DOHH2 (cell line): ENCODE measurements around the gene MLKL.

Source experiments
- EZH2phosphoT487 ChIP-seq: fragments of 200-600 bp; sonication (generic); IDR thresholded peaks from 2 replicates; pipeline ENCODE4 v1.6.1; 2017; ENCODE audit warnings: borderline replicate concordance, mild to moderate bottlenecking, antibody characterized with exemption, low read length, moderate library complexity, mixed read lengths
- TF ChIP-seq, protein P1 (sequence below): fragments of 200-600 bp; sonication (generic); IDR thresholded peaks from one replicate; pipeline ENCODE4 v1.5.1; 2014; ENCODE audit warnings: antibody characterized with exemption, mild to moderate bottlenecking, low read depth, low read length; ENCODE audit not compliant: poor library complexity, severe bottlenecking

DNA sequence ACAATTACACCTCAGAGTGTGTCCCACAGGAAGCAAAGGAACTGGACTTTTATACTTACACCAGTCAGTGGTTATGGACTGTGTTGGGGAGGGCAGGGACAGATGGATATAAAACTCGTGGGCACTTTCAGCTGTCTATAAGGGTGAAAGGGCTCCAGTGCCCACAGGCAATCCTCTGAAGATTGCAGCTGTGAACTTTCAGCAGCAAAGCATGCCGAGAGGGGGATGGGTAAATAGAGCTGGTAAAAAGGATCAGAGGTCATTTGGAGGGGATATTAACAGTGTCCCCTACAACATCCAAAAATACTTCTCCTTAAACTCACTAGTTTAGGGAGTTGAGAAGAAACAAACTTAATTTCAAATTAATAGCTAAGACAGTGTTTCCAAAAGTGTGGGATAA is 20.7 kb downstream of the MLKL start:
- TF ChIP-seq, protein P1, sequence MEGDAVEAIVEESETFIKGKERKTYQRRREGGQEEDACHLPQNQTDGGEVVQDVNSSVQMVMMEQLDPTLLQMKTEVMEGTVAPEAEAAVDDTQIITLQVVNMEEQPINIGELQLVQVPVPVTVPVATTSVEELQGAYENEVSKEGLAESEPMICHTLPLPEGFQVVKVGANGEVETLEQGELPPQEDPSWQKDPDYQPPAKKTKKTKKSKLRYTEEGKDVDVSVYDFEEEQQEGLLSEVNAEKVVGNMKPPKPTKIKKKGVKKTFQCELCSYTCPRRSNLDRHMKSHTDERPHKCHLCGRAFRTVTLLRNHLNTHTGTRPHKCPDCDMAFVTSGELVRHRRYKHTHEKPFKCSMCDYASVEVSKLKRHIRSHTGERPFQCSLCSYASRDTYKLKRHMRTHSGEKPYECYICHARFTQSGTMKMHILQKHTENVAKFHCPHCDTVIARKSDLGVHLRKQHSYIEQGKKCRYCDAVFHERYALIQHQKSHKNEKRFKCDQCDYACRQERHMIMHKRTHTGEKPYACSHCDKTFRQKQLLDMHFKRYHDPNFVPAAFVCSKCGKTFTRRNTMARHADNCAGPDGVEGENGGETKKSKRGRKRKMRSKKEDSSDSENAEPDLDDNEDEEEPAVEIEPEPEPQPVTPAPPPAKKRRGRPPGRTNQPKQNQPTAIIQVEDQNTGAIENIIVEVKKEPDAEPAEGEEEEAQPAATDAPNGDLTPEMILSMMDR, result no peak
- no peak for TF ChIP-seq EZH2phosphoT487
